H1 (cell line): Measurements from ENCODE around the gene OR2V1. TPM values are rescaled to one million over a fixed set of nuclear protein-coding genes. Genes with fewer than 3 reads are reported as not detected.
A peak's percentile ranks its signal among the peaks of the same experiment; 100 is the strongest.

Source experiments
- CTCF ChIA-PET: fragments of 300-600 bp; sonication (Branson Sonifier 250); formaldehyde crosslinking; loops from one replicate; lab custom pipeline; 2021; ENCODE audit not compliant: partially characterized antibody; lab: Charles Lee
- POLR2A ChIA-PET: fragments of 300-600 bp; sonication (Branson Sonifier 250); formaldehyde crosslinking; loops from one replicate; lab custom pipeline; 2021; ENCODE audit warnings: inconsistent platforms; ENCODE audit not compliant: partially characterized antibody; lab: Charles Lee
- DNase-seq, 2 experiments: peaks; one replicate each; pipeline versions ENCODE4 v3.0.0 to v3.0.0-alpha.2; 2010 to 2022; ENCODE audit warnings: low spot score in 2 of 2, low read depth in 1 of 2, mixed read lengths in 1 of 2
- FAIRE-seq: peaks from 2 replicates; lab custom pipeline; 2011; peaks lifted over from hg19 to GRCh38; lab: Jason Lieb, UNC
- H2AFZ ChIP-seq: 2 replicates; pipeline ENCODE4 v1.8.1; 2012; ENCODE audit warnings: low read length, inconsistent platforms
- H2AK5ac ChIP-seq: 2 replicates; pipeline ENCODE4 v1.6.1; 2013; ENCODE audit warnings: low read depth, low read length
- H2BK120ac ChIP-seq: replicated peaks from 2 replicates; pipeline ENCODE3; 2013; ENCODE audit warnings: low read depth, low read length, inconsistent platforms
- H2BK12ac ChIP-seq: 2 replicates; pipeline ENCODE4 v1.6.1; 2013; ENCODE audit warnings: low read depth, low read length
- H2BK15ac ChIP-seq: 2 replicates; pipeline ENCODE4 v1.6.1; 2013; ENCODE audit warnings: low read length
- H2BK20ac ChIP-seq: 2 replicates; pipeline ENCODE4 v1.6.1; 2013; ENCODE audit warnings: low read length
- H2BK5ac ChIP-seq: 2 replicates; pipeline ENCODE4 v1.6.1; 2013; ENCODE audit warnings: low read depth, low read length
- H3K14ac ChIP-seq: 2 replicates; pipeline ENCODE4 v1.6.1; 2013; ENCODE audit warnings: inconsistent platforms; ENCODE audit not compliant: insufficient read length
- H3K18ac ChIP-seq: 2 replicates; pipeline ENCODE4 v1.6.1; 2013; ENCODE audit warnings: low read length; ENCODE audit errors: extremely low read depth
- H3K23ac ChIP-seq: 2 replicates; pipeline ENCODE4 v1.6.1; 2013; ENCODE audit warnings: inconsistent platforms; ENCODE audit not compliant: insufficient read length
- H3K23me2 ChIP-seq: 2 replicates; pipeline ENCODE4 v1.6.1; 2013; ENCODE audit warnings: low read depth, low read length
- H3K27ac ChIP-seq: 2 replicates; pipeline ENCODE4 v1.6.1; 2011; ENCODE audit warnings: low read depth, low read length, inconsistent platforms
- H3K27me3 ChIP-seq, 4 experiments: replicated peaks in 1 of 4; 1 replicate in 1 of 4; 2 replicates in 3 of 4; pipeline versions ENCODE4 v1.6.1 to v1.8.1; 2011 to 2013; ENCODE audit warnings: low read length in 3 of 4, mild to moderate bottlenecking in 3 of 4, inconsistent platforms in 2 of 4, mixed read lengths in 2 of 4, moderate library complexity in 1 of 4; ENCODE audit not compliant: control insufficient read depth in 3 of 4, insufficient read depth in 3 of 4; ENCODE audit errors: extremely low read depth in 1 of 4
- H3K36me3 ChIP-seq, 4 experiments: 2 replicates each; pipeline versions ENCODE4 v1.6.1 to v1.8.1; 2011 to 2013; ENCODE audit warnings: mild to moderate bottlenecking in 4 of 4, low read length in 3 of 4, moderate library complexity in 2 of 4, control low read depth in 1 of 4, inconsistent platforms in 1 of 4; ENCODE audit not compliant: insufficient read depth in 4 of 4, control insufficient read depth in 2 of 4
- H3K4ac ChIP-seq: replicated peaks from 2 replicates; pipeline ENCODE3; 2013; ENCODE audit warnings: low read length, low read depth, mixed read lengths, inconsistent platforms; ENCODE audit not compliant: insufficient read length
- H3K4me1 ChIP-seq, 4 experiments: replicated peaks in 1 of 4; 1 replicate in 1 of 4; 2 replicates in 3 of 4; pipeline versions ENCODE4 v1.6.1 to v1.8.1; 2011 to 2013; ENCODE audit warnings: low read length in 3 of 4, inconsistent platforms in 2 of 4, mixed read lengths in 1 of 4; ENCODE audit not compliant: insufficient read depth in 4 of 4, control insufficient read depth in 3 of 4
- H3K4me2 ChIP-seq, 2 experiments: 2 replicates each; pipeline versions ENCODE4 v1.6.1 to v1.8.1; 2011 to 2013; ENCODE audit warnings: low read depth in 2 of 2, low read length in 2 of 2, control low read depth in 1 of 2, inconsistent platforms in 1 of 2, mild to moderate bottlenecking in 1 of 2; ENCODE audit not compliant: insufficient read depth in 1 of 2
- H3K4me3 ChIP-seq, 4 experiments: fragments of 200-600, 300-600 bp in 1 of 4; sonication (generic), shearing (Covaris generic), sonication (Bioruptor Twin) in 1 of 4; 2 replicates each; pipeline versions ENCODE4 v1.5.1 to v1.8.1; 2011 to 2016; ENCODE audit warnings: low read length in 4 of 4, low read depth in 3 of 4, control low read depth in 2 of 4, inconsistent platforms in 2 of 4, mild to moderate bottlenecking in 2 of 4, mixed read lengths in 1 of 4, moderate library complexity in 1 of 4; ENCODE audit not compliant: insufficient read depth in 2 of 4; ENCODE audit errors: extremely low read depth in 1 of 4
- H3K56ac ChIP-seq: replicated peaks from 2 replicates; pipeline ENCODE3; 2013; ENCODE audit warnings: low read depth, mild to moderate bottlenecking, mixed read lengths, low read length, inconsistent platforms; ENCODE audit not compliant: insufficient read length
- H3K79me1 ChIP-seq: 2 replicates; pipeline ENCODE4 v1.6.1; 2013; ENCODE audit warnings: low read depth, low read length, control low read depth
- H3K79me2 ChIP-seq, 2 experiments: 2 replicates each; pipeline versions ENCODE4 v1.6.1 to v1.8.1; 2012 to 2013; ENCODE audit warnings: low read length in 2 of 2, mild to moderate bottlenecking in 2 of 2, inconsistent platforms in 1 of 2; ENCODE audit not compliant: insufficient read depth in 2 of 2, control insufficient read depth in 1 of 2
- H3K9ac ChIP-seq, 4 experiments: replicated peaks in 1 of 4; 1 replicate in 1 of 4; 2 replicates in 3 of 4; pipeline versions ENCODE4 v1.6.1 to v1.8.1; 2011 to 2013; ENCODE audit warnings: low read depth in 3 of 4, low read length in 3 of 4, control low read depth in 2 of 4, mild to moderate bottlenecking in 2 of 4, moderate library complexity in 2 of 4, inconsistent platforms in 1 of 4; ENCODE audit errors: extremely low read depth in 1 of 4
- H3K9me3 ChIP-seq, 2 experiments: 2 replicates each; pipeline versions ENCODE4 v1.6.1 to v1.8.1; 2012 to 2013; ENCODE audit warnings: mild to moderate bottlenecking in 2 of 2, moderate library complexity in 2 of 2, control low read depth in 1 of 2, inconsistent platforms in 1 of 2, low read depth in 1 of 2, low read length in 1 of 2, mixed read lengths in 1 of 2; ENCODE audit not compliant: insufficient read depth in 2 of 2
- H4K20me1 ChIP-seq, 2 experiments: replicated peaks in 1 of 2; 2 replicates each; pipeline versions ENCODE3 to v1.8.1; 2011 to 2013; ENCODE audit warnings: inconsistent platforms in 2 of 2, low read length in 2 of 2, mild to moderate bottlenecking in 1 of 2; ENCODE audit not compliant: insufficient read depth in 2 of 2, control insufficient read depth in 1 of 2
- H4K5ac ChIP-seq: 2 replicates; pipeline ENCODE4 v1.6.1; 2013; ENCODE audit warnings: low read length, low read depth, mixed read lengths, inconsistent platforms; ENCODE audit not compliant: insufficient read length
- H4K8ac ChIP-seq: 2 replicates; pipeline ENCODE4 v1.8.0; 2013; ENCODE audit warnings: mild to moderate bottlenecking, moderate library complexity, low read length, inconsistent platforms; ENCODE audit not compliant: insufficient read depth; ENCODE audit errors: extremely low read depth
- H4K91ac ChIP-seq: replicated peaks from 2 replicates; pipeline ENCODE3; 2013; ENCODE audit warnings: low read length, mixed read lengths, inconsistent platforms; ENCODE audit not compliant: insufficient read length
- ATF2 ChIP-seq: IDR thresholded peaks from 2 replicates; pipeline ENCODE4 v1.6.1; 2012; ENCODE audit warnings: low read length, inconsistent platforms
- BACH1 ChIP-seq: IDR thresholded peaks from 2 replicates; pipeline ENCODE4 v1.6.1; 2012; ENCODE audit warnings: low read length, improper control_type of control experiment
- RXRA ChIP-seq: IDR thresholded peaks from 2 replicates; pipeline ENCODE4 v1.6.1; 2011; ENCODE audit warnings: low read depth, mild to moderate bottlenecking, low read length, moderate library complexity; ENCODE audit not compliant: insufficient read depth
- TBP ChIP-seq: IDR thresholded peaks from 2 replicates; pipeline ENCODE4 v1.6.1; 2011; ENCODE audit warnings: low read depth, low read length, improper control_type of control experiment
- TCF12 ChIP-seq: IDR thresholded peaks from 2 replicates; pipeline ENCODE4 v1.6.1; 2011; ENCODE audit warnings: low read depth, mild to moderate bottlenecking, low read length
- TEAD4 ChIP-seq: IDR thresholded peaks from 2 replicates; pipeline ENCODE4 v1.6.1; 2012; ENCODE audit warnings: low read depth, low read length, inconsistent platforms, mixed read lengths
- WGBS, 2 experiments: shearing (Covaris generic) in 1 of 2; methylation state at CpG; one replicate each; pipeline versions ENCODE4 v1.1.6 to v1.1.7; 2013 to 2015; ENCODE audit warnings: low lambda C conversion rate in 2 of 2, mixed read lengths in 2 of 2, inconsistent platforms in 1 of 2, low coverage in 1 of 2, missing lambda C conversion rate in 1 of 2; ENCODE audit not compliant: insufficient replicate concordance in 2 of 2, insufficient coverage in 1 of 2, insufficient read length in 1 of 2; ENCODE audit errors: extremely low coverage in 1 of 2, missing lambda C conversion rate in 1 of 2; 5-methylcytosine and 5-hydroxymethylcytosine counted together
- polyA plus RNA-seq, 7 experiments: library from polyadenylated mRNA; depleted of rRNA in 3 of 7; stranded (reverse) in 5 of 7; unstranded in 2 of 7; fragments of >200 nt in 5 of 7; fragments of 200-250 nt in 2 of 7; gene quantifications; 1 replicate in 5 of 7; 2 replicates in 1 of 7; 4 replicates in 1 of 7; pipeline versions ENCODE4 v1.2.1 to v1.2.3, GENCODE V29; 2011 to 2013; ENCODE audit warnings: missing spikeins in 2 of 7, mixed read lengths in 2 of 7
- total RNA-seq: library from RNA; stranded (reverse); fragmentation: NEBNext Ultra II Directional; extraction: Animal tissue kit (Norgen Biotek cat#: 25700); gene quantifications from 2 replicates; pipeline ENCODE4 v1.2.1, GENCODE V29; 2021

OR2V1 gene
- total and polyA plus RNA-seq, 2 of the 8 experiments (the other 6 are each of a cell fraction or from before 2014, with no cell fraction given): not detected

- H2BK120ac ChIP-seq: no peak overlapping the region
- peak overlapping the region in 2 of 4 experiments; percentile 34 to 62; a peak in 1 of 7 replicates for H3K9ac ChIP-seq
- H2BK20ac ChIP-seq: no peak overlapping the region
- FAIRE-seq (no peak), DNase-seq (peak; percentile 94 to 98)
- H4K5ac ChIP-seq: no peak overlapping the region
- ChIA-PET CTCF (interaction anchor here (0.9 to 3.4 kb wide), 9 partner anchors 9 to 86 kb away, joined by 3 to 17 read pairs (median 8); no protein-coding TSS in a partner anchor), POLR2A (interaction anchor here (0.7 to 3.8 kb wide), 10 partner anchors 11 to 74 kb away, joined by 3 to 28 read pairs (median 4); no protein-coding TSS in a partner anchor)
- peaks cover 16% of the 10 kb centered on the region for H3K23me2 ChIP-seq
- H2AFZ ChIP-seq: peak overlapping the region; percentile 96
- H3K14ac ChIP-seq: no peak overlapping the region
- H3K27me3 ChIP-seq: peaks cover 6 to 35% (median 25%) of the 10 kb centered on the region in 4 experiments; a peak in 6 of 7 replicates
- H3K56ac ChIP-seq: no peak overlapping the region
- peak overlapping the region; percentile 62 to 72 (median 66) for H3K4me3 ChIP-seq
- no peak overlapping the region for H2BK15ac ChIP-seq
- no peak overlapping the region for H4K91ac ChIP-seq
- peak overlapping the region; percentile 72 to 81 for H3K4me2 ChIP-seq
- no peaks in the 10 kb centered on the region for H3K9me3 ChIP-seq
- H3K27ac ChIP-seq: no peak overlapping the region
- no peak overlapping the region for H2BK5ac ChIP-seq
- H2BK12ac ChIP-seq: no peak overlapping the region; the same call in 1 of the 2 replicates
- H3K4ac ChIP-seq: no peak overlapping the region
- no peak overlapping the region for H4K8ac ChIP-seq
- no peak overlapping the region for H3K18ac ChIP-seq
- no peaks in the 10 kb centered on the region for H3K79me2 ChIP-seq
- H3K23ac ChIP-seq: no peak overlapping the region
- H3K36me3 ChIP-seq: no peaks in the 10 kb centered on the region
- no peak overlapping the region for H2AK5ac ChIP-seq
- H4K20me1 ChIP-seq: no peaks in the 10 kb centered on the region
- 3% methylated on average over 49 of the region's 50 CpGs; no CpG with 5 or more reads in 1 of the 2 experiments for WGBS, 2 experiments
- no peaks in the 10 kb centered on the region; a peak in 1 of 7 replicates for H3K4me1 ChIP-seq
- no peaks in the 10 kb centered on the region for H3K79me1 ChIP-seq
- peak; percentile 69 for TF ChIP-seq TEAD4
- TF ChIP-seq TCF12: 0 out of 2 replicates have a peak, but pooled peaks have one; percentile 10
- TF ChIP-seq BACH1: peak; percentile 58; the same call in 1 of the 2 replicates
- no peak for TF ChIP-seq RXRA
- peak; percentile 99 for TF ChIP-seq TBP
- 0 out of 2 replicates have a peak, but pooled peaks have one; percentile 41 for TF ChIP-seq ATF2
These were observed 42.7 kb upstream of the OR2V1 start for GRCh38 chr5:181173420-181174342.
